ENCODE results near the gene PLA2G2D.

GRCh38 chr1:20139776-20140612 is 20.7 kb upstream of the PLA2G2D start:
- no peak for TF ChIP-seq CTCF (IDR thresholded peaks at IDR 0.05)
- no peak for TF ChIP-seq POLR2A (IDR thresholded peaks at IDR 0.05)
